Cardiac fibroblast (primary cell): Measurements from ENCODE around the gene C4orf54.

Experiments
- DNase-seq, 2 donors: peaks; one replicate each; pipeline versions ENCODE4 v3.0.0 to v3.0.0-alpha.2; 2010; ENCODE audit warnings: low read depth in 2 of 2
- H3K4me3 ChIP-seq, 2 donors: replicated peaks in 1 of 2; 1 replicate in 1 of 2; 2 replicates in 1 of 2; pipeline ENCODE4 v1.5.1; 2011; ENCODE audit warnings: low read depth in 2 of 2, low read length in 2 of 2, mild to moderate bottlenecking in 2 of 2, moderate library complexity in 1 of 2
- CTCF ChIP-seq: IDR thresholded peaks from one replicate; pipeline ENCODE4 v1.5.1; 2011; ENCODE audit warnings: low read depth, mild to moderate bottlenecking, low read length, inconsistent platforms

Gene C4orf54

GRCh38 chr4:99629962-99630554 is 27.6 kb downstream of the C4orf54 start:
- no peak for DNase-seq
- no peak overlapping the region for H3K4me3 ChIP-seq

GRCh38 chr4:99628040-99628439 is 29.6 kb downstream of the C4orf54 start:
- no peak for DNase-seq
- TF ChIP-seq CTCF, result no peak
- no peak overlapping the region for H3K4me3 ChIP-seq

More at GRCh38 chr4:99629962-99630554, 27.6 kb downstream of the C4orf54 start:
- TF ChIP-seq CTCF, result no peak

- no peak for DNase-seq
- no peak overlapping the region for H3K4me3 ChIP-seq
- no peak for TF ChIP-seq CTCF
Measured at GRCh38 chr4:99625369-99625768, 32.3 kb downstream of the C4orf54 start.

GRCh38 chr4:99624141-99624719 is 33.4 kb downstream of the C4orf54 start:
- TF ChIP-seq CTCF, result no peak

GRCh38 chr4:99622341-99622740 is 35.3 kb downstream of the C4orf54 start:
- DNase-seq, result no peak
- TF ChIP-seq CTCF, result no peak
- H3K4me3 ChIP-seq, result no peak overlapping the region

More at GRCh38 chr4:99624141-99624719, 33.4 kb downstream of the C4orf54 start:
- H3K4me3 ChIP-seq, result no peak overlapping the region
- DNase-seq, result no peak

- no peak for DNase-seq
- TF ChIP-seq CTCF, result no peak
- no peak overlapping the region for H3K4me3 ChIP-seq
Measured at GRCh38 chr4:99617374-99617773, 40.3 kb downstream of the C4orf54 start.
